Suppressor macrophage treated with lipopolysaccharide for 4 hours (primary cell): ENCODE results near the gene NUP62CL.
"Not testable (repeated sequence)": the region's sequence is repeated elsewhere in the genome, so short reads cannot be mapped to it uniquely, and the experiment has no call there.

ENCODE experiments used
- DNase-seq: peaks from one replicate; pipeline ENCODE4 v3.0.0-alpha.2; 2020

NUP62CL gene

DNA sequence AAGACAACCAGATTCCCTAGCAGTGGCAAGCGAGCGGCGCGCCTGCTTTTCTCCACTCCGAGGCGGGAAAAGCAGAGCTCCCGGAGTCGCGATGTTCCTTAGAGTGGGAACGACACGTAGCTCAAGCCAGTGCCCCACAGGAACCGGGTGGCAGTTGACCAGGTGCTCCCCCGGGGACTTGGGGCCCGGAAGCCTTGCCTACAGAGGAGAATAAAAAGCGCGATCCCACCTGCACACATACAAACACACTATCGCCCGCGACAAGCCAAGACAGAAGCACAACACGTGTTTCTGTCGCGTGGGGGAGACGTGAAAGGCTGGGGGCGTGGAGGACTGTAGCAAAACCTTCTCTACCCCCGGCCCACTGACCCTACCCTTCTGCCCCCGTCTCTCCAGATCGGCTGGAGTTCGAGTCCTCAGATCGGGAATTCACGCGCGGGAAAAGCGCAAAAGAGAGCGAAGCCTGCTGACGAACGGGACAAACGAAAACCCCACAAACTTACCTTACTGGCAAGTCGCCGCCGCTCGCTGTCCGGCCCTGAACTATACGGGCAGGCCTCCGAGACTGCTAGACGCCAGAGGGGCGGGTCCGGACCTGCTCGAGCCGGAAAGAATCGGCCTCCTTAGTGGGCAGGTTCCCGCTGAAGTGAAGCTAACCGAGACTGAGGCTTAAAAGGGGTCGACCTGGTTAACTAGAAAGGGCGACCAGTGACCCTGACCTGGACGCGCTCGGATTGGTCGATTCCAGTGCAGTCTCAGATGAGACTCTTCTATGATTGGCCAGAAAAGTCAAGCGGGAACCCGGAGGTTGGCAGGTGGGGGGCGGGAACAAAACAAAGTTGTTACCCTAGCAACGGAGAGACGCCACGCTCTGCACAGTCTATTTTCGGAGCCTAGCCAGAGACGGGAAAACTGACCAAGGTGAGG, at the start of gene NUP62CL, which contains the start of gene DNAAF6:
NUP62CL (minus strand) TSS at position 664 of the 927 bp plus-strand sequence. CDS start 31,287 bp downstream, outside the sequence.
DNAAF6 (plus strand) TSS at position 842 of the 927 bp plus-strand sequence. CDS start 6,265 bp downstream, outside the sequence.
- peak; percentile 39 for DNase-seq

DNA sequence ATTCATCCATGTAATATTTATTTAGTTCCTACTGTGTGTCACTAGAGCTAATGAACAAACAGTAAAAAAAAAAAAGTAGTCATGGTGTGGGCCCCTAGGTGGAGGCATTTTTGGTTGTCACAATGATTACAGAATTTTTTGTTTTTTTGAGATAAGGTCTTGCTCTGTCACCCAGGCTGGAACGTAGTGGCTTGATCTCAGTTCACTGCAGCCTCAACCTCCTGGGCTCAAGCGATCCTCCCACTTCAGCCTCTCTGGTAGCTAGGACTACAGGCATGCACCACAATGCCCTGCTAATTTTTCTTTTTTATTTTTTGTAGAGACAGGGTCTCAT, 22.2 kb upstream of the NUP62CL start:
- no peak for DNase-seq

GRCh38 chrX:107227780-107228485, 21.7 kb upstream of the NUP62CL start:
- DNase-seq, result peak; percentile 30

- DNase-seq, result no peak
Measured at GRCh38 chrX:107226757-107227156, 20.5 kb upstream of the NUP62CL start.

GRCh38 chrX:107213477-107213876, 7.2 kb upstream of the NUP62CL start:
- no peak for DNase-seq

DNA sequence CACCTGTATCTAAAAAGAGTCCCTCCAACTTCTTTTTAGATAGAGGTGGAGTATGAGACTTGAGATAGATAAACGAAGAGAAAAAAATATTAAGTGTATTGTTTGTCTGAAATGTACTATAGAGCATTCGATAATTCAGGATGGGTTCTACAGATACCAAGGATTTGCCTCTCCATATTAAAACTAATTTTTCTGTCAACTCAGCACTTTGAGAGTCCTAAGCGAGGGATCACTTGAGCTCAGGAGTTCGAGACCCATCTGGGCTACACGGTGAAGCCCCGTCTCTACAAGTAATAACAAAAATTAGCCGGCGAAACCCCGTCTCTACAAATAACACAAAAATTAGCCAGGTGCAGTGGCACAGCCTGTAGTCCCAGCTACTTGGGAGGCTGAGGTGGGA, 1.7 kb upstream of the NUP62CL start:
- DNase-seq, result no peak

DNA sequence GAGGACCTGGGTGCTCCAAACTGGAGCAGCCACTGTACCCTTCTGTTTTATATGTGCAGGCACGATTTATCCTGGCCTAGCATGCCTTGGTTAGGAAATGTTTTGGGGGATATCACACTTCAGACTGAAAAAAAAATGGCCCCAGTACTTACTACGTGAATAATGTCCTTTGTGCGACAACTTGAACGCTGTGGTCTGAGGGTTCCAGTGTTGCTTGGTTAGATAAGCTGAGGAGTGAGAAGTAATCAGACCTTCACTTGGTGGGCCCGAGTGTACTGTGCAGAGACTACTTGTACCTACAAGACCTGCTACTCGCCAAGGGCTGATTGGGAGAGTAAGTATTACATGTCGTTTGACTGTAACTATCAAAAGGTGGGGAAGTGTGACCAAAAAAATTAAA, 856 bp upstream of the NUP62CL start:
- no peak for DNase-seq

DNA sequence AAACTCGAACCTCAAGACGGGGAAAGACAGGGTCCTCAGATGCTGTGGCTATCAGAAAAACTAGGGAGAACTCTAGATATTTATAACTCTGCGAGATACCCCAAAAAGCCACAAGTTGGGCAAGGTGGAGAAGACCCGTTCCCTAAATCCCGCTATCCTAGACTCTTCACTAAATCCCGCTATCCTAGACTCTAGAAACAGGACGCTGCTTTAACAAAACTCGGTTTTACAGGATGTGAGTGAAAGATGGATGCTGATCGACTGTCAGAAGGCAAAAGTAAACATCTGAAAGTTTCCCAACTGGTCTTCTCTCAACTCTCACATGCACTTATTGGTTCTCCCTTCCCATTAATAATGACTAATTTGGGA, 448 bp upstream of the NUP62CL start:
- no peak for DNase-seq

- DNase-seq, result no peak
Measured at GRCh38 chrX:107204068-107204605, 2.1 kb downstream of the NUP62CL start.

- DNase-seq, result no peak
Measured at GRCh38 chrX:107199491-107199890, 6.7 kb downstream of the NUP62CL start.

GRCh38 chrX:107198074-107198473, 8.2 kb downstream of the NUP62CL start:
- DNase-seq, result not testable (repeated sequence)

DNA sequence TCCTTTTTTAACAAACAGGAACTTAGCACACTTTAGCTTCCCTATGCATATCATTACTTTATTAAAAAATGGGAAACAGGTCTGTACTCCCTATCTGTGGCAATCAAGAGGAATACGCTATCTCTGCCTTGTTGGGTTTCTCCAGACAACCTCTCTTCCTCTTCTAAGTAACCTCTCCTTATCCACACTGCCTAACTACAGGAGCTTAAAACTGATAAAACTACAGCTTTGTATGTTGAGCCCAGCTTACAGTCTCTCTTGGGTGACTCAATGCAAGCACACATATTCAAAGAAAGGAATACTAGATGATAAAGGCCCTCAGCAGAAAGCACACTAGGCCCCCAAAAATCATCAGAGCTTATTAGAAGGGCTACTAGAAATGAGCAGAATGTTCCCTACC, 8.9 kb downstream of the NUP62CL start:
- DNase-seq, result no peak

- no peak for DNase-seq
Measured at GRCh38 chrX:107171369-107172102, 34.7 kb downstream of the NUP62CL start.

GRCh38 chrX:107168712-107169111, 37.5 kb downstream of the NUP62CL start:
- no peak for DNase-seq

- DNase-seq, result no peak
Measured at GRCh38 chrX:107168257-107168656, 38.0 kb downstream of the NUP62CL start.

DNA sequence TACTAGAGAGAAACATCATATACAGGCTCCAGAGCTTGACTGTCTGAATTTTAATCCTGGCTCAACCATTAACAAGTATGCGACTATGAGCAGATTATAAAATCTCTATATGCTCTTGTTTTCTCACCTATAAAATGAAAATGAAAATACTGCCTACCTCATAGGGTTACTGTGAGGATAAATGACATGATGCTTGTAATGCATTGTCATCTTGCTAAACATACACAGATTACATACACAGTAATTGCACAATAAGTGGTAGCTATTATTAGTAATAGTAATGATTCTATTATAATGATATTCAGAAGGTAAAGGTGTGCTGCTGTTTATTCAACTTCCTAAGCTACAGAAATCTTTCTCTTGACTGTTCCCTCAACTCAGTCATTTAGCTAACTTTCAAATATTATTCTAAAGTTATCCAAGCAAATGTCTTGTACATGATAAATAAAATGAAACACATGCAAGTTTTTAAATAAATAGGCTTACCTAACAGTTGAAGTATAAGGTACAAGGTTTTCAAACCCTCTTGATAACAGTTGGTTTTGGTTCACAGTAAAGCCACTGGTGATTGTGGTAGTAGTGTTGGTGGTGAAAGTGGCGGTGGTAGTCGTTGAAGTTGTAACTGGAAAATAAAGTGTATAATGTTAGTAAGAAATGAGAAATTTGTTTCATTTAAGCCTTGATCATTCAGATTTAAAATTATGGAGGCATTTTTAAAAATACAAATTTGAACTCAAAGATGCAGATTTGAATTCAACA, 38.9 kb downstream of the NUP62CL start:
- no peak for DNase-seq

- DNase-seq, result not testable (repeated sequence)
Measured at GRCh38 chrX:107157618-107158017, 48.6 kb downstream of the NUP62CL start.

GRCh38 chrX:107155621-107156430, 50.4 kb downstream of the NUP62CL start:
- not testable (repeated sequence) for DNase-seq

DNA sequence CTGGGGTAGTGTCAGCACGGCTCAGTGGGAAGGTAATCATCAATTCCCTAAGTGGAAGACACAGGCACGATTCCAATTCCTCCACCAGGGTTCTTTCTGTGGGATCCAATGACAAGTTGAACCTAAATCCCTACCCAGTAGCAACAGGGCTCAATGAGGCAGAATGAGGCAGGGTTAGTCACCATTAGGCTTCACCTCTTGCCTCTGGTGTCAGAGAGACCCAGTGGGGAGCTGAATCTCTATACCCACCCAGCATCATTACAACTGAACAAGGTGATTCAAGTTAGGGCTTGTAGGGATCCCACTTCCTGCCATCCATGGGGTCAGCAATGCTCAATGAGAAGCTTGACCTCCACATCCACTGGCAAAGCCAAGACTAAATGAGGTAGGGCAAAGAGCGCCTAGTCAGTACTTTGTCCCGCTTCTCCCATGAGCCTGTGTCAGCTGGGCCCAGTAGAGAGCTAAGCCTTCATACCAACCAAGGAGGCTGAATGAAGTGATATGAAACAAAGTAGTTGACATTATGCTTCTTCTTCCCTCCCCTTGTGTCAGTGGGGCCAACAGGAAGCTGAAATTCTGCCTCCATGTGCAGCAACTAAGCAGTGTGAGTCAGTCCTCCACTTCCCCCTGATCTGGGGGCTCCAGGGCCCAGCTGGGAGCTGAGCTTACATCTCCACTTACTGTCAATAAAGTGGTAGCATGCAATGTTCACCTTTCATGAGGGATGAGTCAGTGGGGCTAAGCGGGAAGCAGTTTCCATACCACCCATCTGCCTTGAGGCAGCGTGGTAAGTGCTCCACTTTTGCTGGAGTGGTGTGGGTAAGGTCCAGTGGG, 51.2 kb downstream of the NUP62CL start:
- DNase-seq, result peak; percentile 23

- no peak for DNase-seq
Measured at GRCh38 chrX:107153005-107153404, 53.2 kb downstream of the NUP62CL start.
